ENCODE data around the gene TMEM266. TPM values are rescaled to one million over a fixed set of nuclear protein-coding genes. Genes with fewer than 3 reads are reported as not detected.

Gene TMEM266
- total and polyA plus RNA-seq, 2 experiments from 2014 or later: 0.42 to 5.0 TPM

- Histone ChIP-seq H3F3A (replicated peaks; ENCODE audit: low read depth) (no peaks in the 10 kb centered on the region), H2AFZ (no peak overlapping the region), H3K27me3 (ENCODE audit: insufficient read depth) (no peaks in the 10 kb centered on the region), H4K20me1 (replicated peaks; ENCODE audit: insufficient read depth) (no peaks in the 10 kb centered on the region), H3K4me3 (no peak overlapping the region), H3K4me2 (no peak overlapping the region), H3K4me1 (ENCODE audit: insufficient read depth) (peaks cover 4% of the 10 kb centered on the region; the same call in 1 of the 2 replicates), H3K9me2 (ENCODE audit: insufficient read depth) (no peaks in the 10 kb centered on the region), H3K27ac (ENCODE audit: low read depth) (no peak overlapping the region), H3K36me3 (ENCODE audit: insufficient read depth) (no peaks in the 10 kb centered on the region), H3K79me2 (replicated peaks; ENCODE audit: insufficient read depth) (no peaks in the 10 kb centered on the region)
- Mint-ChIP-seq H3K4me3 (no peak overlapping the region), H3K36me3 (ENCODE audit: low read depth) (no peaks in the 10 kb centered on the region), H3K4me1 (peaks cover 15% of the 10 kb centered on the region; the same call in 2 of the 3 replicates), H3K27ac (no peak overlapping the region), H3K27me3 (ENCODE audit: insufficient read depth, low read depth, poor library complexity) (no peaks in the 10 kb centered on the region), H3K9me3 (no peaks in the 10 kb centered on the region)
- ATAC-seq (no peak), DNase-seq (ENCODE audit: low spot score) (no peak)
- TF ChIP-seq STAT1 (IDR thresholded peaks at IDR 0.05; ENCODE audit: unreplicated experiment): no peak
- no peak for TF ChIP-seq ZNF331 (CRISPR knock-in tag; IDR thresholded peaks at IDR 0.05; ENCODE audit: low read depth)
- TF ChIP-seq NANOG (IDR thresholded peaks at IDR 0.05; ENCODE audit: borderline replicate concordance): no peak
- TF ChIP-seq ETS1 (IDR thresholded peaks at IDR 0.05): no peak
- TF ChIP-seq EZH2phosphoT487 (IDR thresholded peaks at IDR 0.05; ENCODE audit: unreplicated experiment): no peak
- TF ChIP-seq POLR2AphosphoS5 (IDR thresholded peaks at IDR 0.05; ENCODE audit: low read depth): no peak
- no peak for TF ChIP-seq CREB1 (CRISPR knock-in tag; IDR thresholded peaks at IDR 0.05; ENCODE audit: low read depth)
- TF ChIP-seq JUNB (IDR thresholded peaks at IDR 0.05; ENCODE audit: unreplicated experiment): no peak
- TF ChIP-seq CTCF (conservative IDR thresholded peaks at IDR 0.05; ENCODE audit: low read depth in 2 of 2): no peak
- no peak for TF ChIP-seq REST (IDR thresholded peaks at IDR 0.05; ENCODE audit: unreplicated experiment)
- no peak for TF ChIP-seq ZNF462 (CRISPR knock-in tag; IDR thresholded peaks at IDR 0.05)
These were observed 26.3 kb upstream of the TMEM266 start for GRCh38 chr15:76033438-76033837.

All from GM23338 (cell line).